NCI-H2196 (cell line): ENCODE data around the gene CDH13.

Source experiments
- DNase-seq: peaks from one replicate; lab custom pipeline; 2025; ENCODE audit not compliant: unreplicated experiment; lab: John Stamatoyannopoulos, UW

Gene CDH13

GRCh38 chr16:83449861-83450260 is 823.1 kb downstream of the CDH13 start:
- no peak for DNase-seq

DNA sequence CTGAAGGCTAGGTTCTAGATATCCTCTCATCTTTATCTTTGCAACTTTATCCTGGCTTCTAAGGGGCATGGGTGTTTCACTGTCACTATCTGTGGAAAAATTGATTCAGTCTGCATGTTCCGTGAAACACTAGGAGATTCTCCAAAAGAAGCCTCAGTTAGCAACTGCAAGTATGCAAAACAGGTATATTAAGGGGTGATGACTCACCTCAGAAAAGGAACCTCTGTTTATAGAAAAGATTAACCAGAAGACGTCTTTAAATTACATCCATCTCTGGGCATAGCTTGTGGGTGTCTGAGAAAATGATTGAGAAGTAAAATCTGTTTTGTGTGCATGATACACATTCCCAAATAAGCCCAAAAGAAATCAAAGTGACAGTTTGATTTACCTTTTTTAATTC is 827.2 kb downstream of the CDH13 start:
- no peak for DNase-seq

- DNase-seq = no peak
These were observed 828.9 kb downstream of the CDH13 start for GRCh38 chr16:83455716-83456115.

GRCh38 chr16:83456934-83457333 is 830.2 kb downstream of the CDH13 start:
- DNase-seq = no peak

DNA sequence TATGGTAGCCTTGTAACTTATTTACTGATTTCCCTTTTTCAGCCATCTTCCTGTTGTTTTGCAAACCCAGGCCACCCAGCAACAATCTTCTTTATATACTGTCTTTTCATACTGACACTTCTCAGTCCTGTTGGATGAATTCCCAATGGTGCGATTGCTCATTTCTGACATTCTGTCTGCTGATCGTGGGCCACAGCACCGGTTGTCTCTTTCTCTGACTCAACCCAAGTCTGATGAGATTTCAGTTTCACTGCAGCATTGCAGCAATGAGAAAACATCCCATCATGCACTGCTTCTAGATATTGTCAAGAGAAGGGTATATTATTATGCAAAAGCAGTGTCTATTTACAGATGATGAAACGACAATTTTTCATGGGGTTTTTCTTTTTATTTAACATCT is 831.8 kb downstream of the CDH13 start:
- DNase-seq = no peak

DNA sequence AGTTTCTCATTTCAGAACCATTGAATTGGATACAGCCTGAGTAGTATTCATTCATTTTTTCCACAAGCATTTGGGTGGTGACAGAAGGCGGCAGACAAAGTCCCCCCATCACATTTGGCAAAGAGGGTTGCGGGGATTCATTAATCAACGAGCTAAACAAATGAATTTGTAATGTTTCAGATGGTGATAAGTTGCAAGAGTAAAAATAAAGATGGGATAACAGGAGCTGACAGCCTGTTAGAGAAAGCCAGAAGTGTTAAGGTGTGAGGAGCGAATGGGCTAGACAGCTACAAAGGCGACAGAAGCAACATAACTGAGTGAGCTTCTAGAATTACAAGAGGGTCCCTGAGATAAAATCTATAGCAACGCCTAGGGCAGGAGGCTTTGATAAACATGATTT is 838.2 kb downstream of the CDH13 start:
- DNase-seq = no peak

GRCh38 chr16:83470416-83470815 is 843.6 kb downstream of the CDH13 start:
- DNase-seq = no peak

DNA sequence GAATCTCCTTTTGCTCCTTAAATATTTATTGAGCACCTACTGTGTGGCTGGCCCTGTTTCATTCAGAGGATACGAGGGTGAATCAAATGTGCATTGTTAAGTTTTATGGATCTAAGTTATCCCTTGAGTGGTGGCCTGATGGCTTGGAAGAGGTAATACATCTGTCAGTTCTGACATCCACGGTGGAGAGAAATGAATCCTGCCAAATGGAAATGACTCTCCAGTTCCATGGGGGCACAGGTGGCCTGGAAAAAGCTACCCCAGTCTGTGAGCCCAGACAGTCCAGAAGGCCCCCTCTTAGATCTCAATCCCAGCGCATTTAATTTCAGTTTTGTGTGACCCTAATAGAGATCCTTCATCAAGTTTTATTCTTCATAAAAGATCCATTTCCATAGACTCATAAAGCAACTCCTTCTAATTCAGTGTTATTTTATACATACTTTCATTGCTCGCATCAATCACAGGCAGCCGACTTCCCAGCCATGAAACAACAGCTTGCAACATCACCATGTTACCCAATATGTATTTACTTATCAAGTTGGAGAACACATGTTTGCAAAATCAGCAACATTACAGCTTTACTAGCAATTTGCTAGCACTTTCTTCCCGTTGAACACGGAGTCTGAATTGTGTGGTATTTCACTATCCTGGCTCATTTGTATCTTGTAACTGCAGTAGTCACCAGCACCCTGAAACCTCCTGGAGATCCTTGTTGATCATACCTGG is 846.2 kb downstream of the CDH13 start:
- no peak for DNase-seq

GRCh38 chr16:83473926-83474650 is 847.3 kb downstream of the CDH13 start:
- no peak for DNase-seq

DNA sequence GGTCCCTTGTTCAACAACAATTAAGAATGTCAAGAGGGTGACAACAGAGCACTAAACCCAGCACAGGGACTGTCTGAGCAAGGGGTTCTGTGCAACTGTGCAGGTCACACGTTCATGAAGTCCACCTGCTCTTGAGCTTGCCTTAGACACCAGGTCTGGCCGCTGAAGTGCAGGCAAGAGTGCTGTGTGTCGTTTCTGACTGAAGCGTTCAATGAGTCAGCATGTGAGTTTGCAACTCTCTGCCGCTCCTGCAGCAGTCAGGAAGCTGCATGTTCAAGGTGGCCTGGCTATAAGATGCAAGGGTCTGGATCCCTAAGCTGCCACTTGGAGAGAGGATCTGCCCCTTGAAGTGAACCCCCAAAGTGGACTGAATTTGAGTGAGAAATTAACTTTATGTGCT is 848.3 kb downstream of the CDH13 start:
- DNase-seq = no peak

GRCh38 chr16:83481589-83481988 is 854.8 kb downstream of the CDH13 start:
- DNase-seq = no peak

DNA sequence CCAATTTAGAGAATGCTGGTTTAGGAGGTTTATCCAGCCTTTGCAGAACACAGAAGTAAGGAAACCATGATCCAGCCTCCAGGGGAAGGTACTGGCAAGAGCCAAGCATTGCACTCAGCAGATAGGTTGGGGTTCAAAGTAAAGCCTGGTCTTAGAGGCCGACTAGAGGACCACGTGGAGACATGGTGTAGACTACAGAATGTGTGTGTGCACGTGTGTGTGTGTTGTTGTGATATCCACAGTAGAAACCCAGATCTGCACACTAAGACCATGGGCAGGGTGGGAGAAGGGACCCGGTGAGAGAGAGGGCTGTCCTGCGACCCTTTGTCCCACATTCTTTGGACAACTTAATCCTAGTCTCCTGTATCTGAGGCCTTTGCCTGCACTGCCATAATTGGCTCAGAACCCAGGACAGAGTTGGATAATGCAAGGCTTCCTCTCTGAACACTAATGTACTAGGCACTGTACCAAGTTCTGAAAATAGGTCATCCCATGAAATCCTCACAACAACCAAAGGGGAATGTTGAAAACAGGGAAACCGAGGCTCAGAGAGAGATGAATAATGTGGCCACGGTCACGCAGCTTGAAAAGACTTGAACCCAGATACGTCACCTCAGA is 855.9 kb downstream of the CDH13 start:
- no peak for DNase-seq

DNA sequence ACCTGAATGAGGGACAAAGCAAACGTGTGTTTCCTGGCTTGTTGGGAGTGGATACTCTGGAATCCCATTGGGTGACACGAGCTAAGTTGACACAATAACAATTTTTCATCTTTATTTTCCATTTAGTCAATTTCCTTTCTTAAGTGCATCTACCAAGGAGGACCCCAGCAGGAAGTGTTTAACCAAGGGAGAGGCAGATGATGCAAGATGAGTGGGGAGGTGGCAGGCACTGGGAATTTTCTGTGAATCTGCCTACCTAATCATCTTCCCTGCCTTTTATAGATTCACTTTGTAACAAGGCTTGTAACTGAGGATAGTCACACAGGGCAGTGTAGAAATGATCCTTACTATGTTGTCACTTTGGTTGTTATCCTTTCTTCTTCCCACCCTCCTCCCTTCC is 863.3 kb downstream of the CDH13 start:
- no peak for DNase-seq

DNA sequence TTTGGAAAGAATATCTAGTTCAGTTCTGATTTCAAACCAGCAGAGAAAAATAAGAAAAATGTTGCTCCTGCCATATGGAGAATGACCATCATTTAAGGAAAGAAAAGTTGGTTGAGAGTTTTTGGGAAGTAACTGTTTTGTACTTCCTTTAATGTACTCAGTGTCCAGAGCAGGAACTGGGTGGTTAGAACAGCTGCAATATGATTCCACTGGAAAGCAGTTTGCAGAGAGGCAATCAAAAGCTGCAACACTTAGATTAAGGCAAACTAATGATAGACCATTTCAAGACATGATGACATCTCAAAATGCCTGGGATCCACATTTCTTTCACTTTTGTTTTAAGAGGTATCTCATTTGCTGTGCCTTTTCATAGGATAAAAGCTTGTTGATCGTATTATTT is 867.7 kb downstream of the CDH13 start:
- DNase-seq = no peak

GRCh38 chr16:83501481-83501880 is 874.7 kb downstream of the CDH13 start:
- DNase-seq = no peak

- DNase-seq = no peak
These were observed 881.5 kb downstream of the CDH13 start for GRCh38 chr16:83508295-83508694.

- no peak for DNase-seq
These were observed 882.5 kb downstream of the CDH13 start for GRCh38 chr16:83509316-83509715.

- DNase-seq = no peak
These were observed 884.1 kb downstream of the CDH13 start for GRCh38 chr16:83510906-83511305.

DNA sequence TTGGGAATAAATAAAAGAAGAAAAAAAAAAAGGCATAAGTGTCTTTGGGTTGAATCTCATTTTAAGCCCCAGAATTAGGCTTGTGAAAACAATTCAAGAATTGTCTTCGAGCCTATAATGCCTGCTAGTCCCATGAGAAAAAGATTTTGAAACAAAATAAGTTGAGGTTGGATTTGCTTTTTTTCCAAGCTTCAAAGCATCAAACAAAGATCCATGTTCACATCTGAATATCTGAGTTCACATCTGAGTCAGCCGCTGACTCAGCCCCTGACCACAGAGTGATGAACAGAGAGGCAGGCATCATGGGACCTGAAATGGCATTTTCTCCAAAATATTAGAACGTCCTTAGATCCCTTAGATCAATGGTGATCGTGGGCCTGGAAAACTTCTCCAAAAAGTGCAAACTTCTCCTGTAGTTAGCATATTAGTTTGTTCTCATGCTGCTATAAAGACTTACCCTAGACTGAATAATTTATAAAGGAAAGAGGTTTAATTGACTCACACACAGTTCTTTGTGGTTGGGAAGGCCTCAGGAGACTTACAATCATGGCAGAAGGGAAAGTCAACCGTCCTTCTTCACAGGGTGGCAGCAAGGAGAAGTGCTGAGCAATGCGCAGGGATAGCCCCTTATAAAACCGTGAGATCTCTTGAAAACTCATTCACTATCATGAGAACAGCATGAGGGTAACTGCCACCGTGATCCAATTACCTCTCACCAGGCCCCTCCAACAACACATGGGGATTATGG is 886.4 kb downstream of the CDH13 start:
- no peak for DNase-seq

DNA sequence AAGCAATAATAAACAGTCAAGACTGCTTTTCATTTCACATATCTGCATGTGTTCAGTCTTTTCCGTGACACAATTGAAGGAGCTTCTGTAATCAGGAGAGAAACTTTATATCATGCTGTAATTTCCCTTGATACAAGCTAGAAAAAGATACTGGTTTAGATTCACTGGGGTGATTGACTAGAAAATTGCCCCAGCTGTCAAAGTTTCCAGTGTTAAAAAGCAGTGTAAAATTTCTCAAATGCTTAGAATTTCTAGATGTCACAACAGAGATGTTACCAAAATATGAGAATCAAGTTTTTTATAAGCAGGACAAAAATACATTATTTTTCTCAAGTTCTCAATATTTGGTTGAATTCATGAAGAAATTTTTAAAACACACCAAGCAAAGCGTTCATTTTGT is 888.6 kb downstream of the CDH13 start:
- DNase-seq = no peak

- DNase-seq = no peak
These were observed 890.2 kb downstream of the CDH13 start for GRCh38 chr16:83516931-83517330.

DNA sequence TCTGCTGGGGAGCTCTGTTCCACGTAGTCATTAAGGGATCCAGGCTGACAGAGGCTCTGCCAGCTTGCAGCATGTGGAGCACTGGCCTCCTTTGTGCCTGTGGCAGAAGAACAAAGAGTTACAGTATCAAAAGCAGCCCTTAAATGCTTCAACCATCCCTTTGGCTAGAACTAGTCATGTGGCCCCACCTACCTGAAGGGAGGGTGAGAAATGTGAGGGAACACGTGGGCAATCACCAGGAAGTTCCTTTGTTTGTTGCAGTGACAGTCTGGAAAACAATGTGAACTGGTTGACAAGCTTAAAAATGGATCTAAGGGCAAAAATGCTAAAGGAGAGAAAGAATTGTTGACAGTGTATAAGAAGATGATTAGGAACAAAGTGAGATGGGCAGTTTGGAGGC is 890.6 kb downstream of the CDH13 start:
- no peak for DNase-seq
